Measurements from ENCODE around the gene SCN10A.

SCN10A gene

DNA sequence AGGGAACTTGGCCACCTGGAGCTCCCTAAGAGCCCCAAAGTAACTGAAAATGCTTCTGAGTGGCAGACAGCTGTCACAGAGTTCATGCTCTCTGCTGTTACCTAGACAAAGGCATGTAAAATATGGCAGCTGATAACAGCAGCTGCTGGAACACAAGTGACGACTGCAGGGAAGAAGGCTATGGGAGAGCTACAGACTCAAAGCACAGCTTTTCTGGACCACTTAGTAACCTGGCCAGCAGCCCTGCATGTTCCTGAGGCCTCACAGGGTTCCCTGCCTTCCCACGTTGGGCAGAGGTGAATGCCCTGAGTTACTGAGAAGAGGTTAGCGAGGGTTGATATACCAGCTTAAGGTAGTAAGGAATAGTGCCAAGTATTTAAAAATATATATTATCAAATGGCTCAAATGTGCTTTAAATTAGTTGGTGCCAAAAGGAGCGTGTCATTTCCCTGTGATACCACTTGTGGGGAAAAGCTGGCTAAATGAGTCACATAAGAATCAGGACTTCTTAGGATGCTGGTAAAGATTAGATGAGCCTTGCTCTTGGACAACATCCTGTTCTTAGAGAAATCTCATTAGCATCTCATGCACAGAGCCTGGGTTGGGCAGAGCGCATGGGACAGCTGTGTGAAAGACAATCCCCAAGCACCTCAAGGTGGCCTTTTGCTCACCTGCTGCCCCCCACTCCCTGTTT lies 90.1 kb downstream of the SCN10A start:
- H3K36me3 ChIP-seq (ENCODE audit: control insufficient read depth, insufficient read depth, low read length): no peaks in the 10 kb centered on the region
- H3K27me3 ChIP-seq (replicated peaks; ENCODE audit: control insufficient read depth, insufficient read depth, low read length): peaks cover 4% of the 10 kb centered on the region
- H3K4me3 ChIP-seq (replicated peaks; ENCODE audit: low read depth, low read length): no peak overlapping the region
- TF ChIP-seq, protein P1, sequence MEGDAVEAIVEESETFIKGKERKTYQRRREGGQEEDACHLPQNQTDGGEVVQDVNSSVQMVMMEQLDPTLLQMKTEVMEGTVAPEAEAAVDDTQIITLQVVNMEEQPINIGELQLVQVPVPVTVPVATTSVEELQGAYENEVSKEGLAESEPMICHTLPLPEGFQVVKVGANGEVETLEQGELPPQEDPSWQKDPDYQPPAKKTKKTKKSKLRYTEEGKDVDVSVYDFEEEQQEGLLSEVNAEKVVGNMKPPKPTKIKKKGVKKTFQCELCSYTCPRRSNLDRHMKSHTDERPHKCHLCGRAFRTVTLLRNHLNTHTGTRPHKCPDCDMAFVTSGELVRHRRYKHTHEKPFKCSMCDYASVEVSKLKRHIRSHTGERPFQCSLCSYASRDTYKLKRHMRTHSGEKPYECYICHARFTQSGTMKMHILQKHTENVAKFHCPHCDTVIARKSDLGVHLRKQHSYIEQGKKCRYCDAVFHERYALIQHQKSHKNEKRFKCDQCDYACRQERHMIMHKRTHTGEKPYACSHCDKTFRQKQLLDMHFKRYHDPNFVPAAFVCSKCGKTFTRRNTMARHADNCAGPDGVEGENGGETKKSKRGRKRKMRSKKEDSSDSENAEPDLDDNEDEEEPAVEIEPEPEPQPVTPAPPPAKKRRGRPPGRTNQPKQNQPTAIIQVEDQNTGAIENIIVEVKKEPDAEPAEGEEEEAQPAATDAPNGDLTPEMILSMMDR (IDR thresholded peaks at IDR 0.05; ENCODE audit: insufficient read depth, low read length, poor library complexity, severe bottlenecking): no peak
- no peak for DNase-seq (ENCODE audit: extremely low read depth, insufficient read length)

- TF ChIP-seq, protein P1 (IDR thresholded peaks at IDR 0.05; ENCODE audit: insufficient read depth, low read length, poor library complexity, severe bottlenecking): no peak
- no peaks in the 10 kb centered on the region for H3K36me3 ChIP-seq (ENCODE audit: control insufficient read depth, insufficient read depth, low read length)
- H3K27me3 ChIP-seq (replicated peaks; ENCODE audit: control insufficient read depth, insufficient read depth, low read length): peaks cover 6% of the 10 kb centered on the region
- H3K4me3 ChIP-seq (replicated peaks; ENCODE audit: low read depth, low read length): no peak overlapping the region
- DNase-seq (ENCODE audit: extremely low read depth, insufficient read length): no peak
Measured at GRCh38 chr3:38724392-38724736, 91.7 kb downstream of the SCN10A start.

DNA sequence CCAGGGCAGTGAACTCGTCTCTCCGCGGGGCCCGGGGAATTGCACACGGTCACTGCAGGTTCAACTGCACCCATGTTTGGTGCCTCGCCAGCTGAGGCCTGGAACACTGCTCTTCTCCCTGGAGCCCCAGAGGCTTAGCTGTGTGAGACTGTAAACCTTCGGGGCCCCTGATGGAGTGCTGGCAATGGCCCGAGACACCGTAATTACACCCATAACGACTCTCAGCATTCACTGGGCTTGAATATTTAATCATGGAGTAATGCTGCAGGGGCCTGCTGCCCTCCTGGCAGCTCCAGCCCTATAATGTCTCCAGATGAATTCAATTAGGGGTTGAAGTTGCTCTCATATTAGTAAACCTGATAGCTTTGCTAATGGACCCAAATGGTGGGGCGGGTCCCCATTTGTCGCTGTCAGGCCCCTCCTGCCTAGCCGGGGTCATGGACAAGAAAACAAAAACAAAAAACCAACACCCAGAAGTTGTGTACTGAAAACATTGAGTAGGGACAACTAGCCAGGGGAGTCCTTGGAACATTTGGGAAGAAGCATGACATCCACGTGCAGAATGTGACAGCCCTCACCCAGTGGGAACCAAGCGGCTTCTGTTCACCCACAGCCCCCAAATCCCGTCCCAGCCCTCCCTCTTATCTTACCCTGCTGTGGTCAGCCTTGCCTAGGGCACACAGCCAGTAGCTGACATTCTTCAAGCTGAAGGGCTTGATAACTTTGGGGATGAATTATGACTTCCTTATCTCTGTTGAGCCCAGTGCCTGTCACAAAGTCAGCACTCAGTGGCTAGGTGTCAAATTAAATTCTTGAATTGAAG lies 92.2 kb downstream of the SCN10A start:
- TF ChIP-seq, protein P1 (IDR thresholded peaks at IDR 0.05; ENCODE audit: insufficient read depth, low read length, poor library complexity, severe bottlenecking): no peak
- no peaks in the 10 kb centered on the region for H3K36me3 ChIP-seq (ENCODE audit: control insufficient read depth, insufficient read depth, low read length)
- no peak for DNase-seq (ENCODE audit: extremely low read depth, insufficient read length)
- H3K4me3 ChIP-seq (replicated peaks; ENCODE audit: low read depth, low read length): no peak overlapping the region
- H3K27me3 ChIP-seq (replicated peaks; ENCODE audit: control insufficient read depth, insufficient read depth, low read length): peaks cover 6% of the 10 kb centered on the region

DNA sequence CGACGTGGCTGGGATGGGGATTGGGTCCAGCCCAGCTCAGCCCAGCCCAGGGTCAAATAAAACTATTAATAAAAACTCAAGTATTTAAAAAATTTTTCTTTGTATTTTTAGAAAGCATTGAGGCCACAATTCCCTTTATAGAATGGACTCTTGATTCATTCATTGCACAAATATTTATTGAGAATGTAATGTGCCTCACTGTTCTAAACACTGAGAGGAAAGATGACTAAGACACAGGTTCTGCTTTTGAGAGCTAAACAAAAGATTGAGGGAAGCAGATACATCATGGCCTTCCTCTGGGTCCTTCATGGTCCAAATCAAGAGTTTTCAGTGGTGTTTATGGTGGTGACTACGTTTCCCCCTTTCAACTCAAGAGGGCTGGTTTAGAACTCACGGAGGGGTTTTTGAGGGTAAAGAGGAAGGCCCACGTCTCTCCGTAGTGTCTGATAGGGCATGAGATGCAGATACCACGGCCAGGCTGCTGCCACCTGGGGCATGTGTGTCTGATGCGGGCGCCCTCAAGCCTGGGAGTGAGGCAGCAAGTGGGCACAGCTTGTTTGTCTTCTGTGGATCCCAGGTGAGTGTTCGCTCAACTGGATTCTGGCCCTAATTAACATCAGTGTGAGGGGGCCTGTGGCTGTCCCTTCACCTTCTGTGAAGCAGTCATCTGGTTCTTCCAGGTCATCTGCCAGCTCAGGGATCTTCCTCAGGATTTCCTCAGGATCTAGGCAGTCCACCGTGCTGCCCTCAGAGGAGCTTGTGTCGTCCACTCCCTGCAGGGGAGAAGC lies 93.0 kb downstream of the SCN10A start:
- Histone ChIP-seq H3K27me3 (replicated peaks; ENCODE audit: control insufficient read depth, insufficient read depth, low read length) (peaks cover 6% of the 10 kb centered on the region), H3K4me3 (replicated peaks; ENCODE audit: low read depth, low read length) (no peak overlapping the region), H3K36me3 (ENCODE audit: control insufficient read depth, insufficient read depth, low read length) (no peaks in the 10 kb centered on the region)
- DNase-seq (ENCODE audit: extremely low read depth, insufficient read length): no peak
- TF ChIP-seq, protein P1 (IDR thresholded peaks at IDR 0.05; ENCODE audit: insufficient read depth, low read length, poor library complexity, severe bottlenecking): no peak

DNA sequence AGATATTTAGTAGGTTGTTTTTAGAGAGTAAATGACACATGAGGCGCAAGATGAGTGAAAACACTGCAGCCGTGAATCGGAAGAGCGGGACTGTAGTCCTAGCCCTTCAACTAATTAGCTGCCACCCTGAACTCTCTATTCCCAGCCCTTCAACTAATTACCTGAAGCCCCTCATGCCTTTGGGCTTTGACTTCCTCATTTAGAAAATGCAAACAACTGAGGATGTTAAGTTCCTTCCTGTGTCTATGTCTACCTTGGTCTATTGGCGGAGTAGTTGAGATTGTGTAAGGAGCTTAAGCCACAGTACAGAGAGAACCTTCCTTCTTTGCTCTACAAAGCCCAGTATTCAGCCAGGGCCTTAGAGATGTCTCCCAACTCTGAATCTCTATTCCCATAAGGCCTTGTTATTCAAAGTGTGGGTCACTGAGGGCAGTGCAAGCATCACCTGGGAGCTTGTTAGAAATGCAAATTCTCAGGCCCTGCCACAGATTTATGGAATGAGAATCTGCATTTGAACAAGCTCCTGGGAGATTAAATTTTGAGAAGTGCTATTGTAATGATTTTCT lies 94.7 kb downstream of the SCN10A start:
- peaks cover 6% of the 10 kb centered on the region for H3K27me3 ChIP-seq (replicated peaks; ENCODE audit: control insufficient read depth, insufficient read depth, low read length)
- TF ChIP-seq, protein P1 (IDR thresholded peaks at IDR 0.05; ENCODE audit: insufficient read depth, low read length, poor library complexity, severe bottlenecking): no peak
- no peaks in the 10 kb centered on the region for H3K36me3 ChIP-seq (ENCODE audit: control insufficient read depth, insufficient read depth, low read length)
- H3K4me3 ChIP-seq (replicated peaks; ENCODE audit: low read depth, low read length): no peak overlapping the region
- DNase-seq (ENCODE audit: extremely low read depth, insufficient read length): no peak
